ENCODE data around the gene FNDC3B.
"Not testable (repeated sequence)": the region's sequence is repeated elsewhere in the genome, so short reads cannot be mapped to it uniquely, and the experiment has no call there.

FNDC3B gene

GRCh38 chr3:172246107-172246844 is 206.9 kb downstream of the FNDC3B start:
- DNase-seq, result peak; percentile 8

GRCh38 chr3:172247525-172248274 is 208.3 kb downstream of the FNDC3B start:
- no peak for DNase-seq

- DNase-seq, result no peak
Measured at GRCh38 chr3:172249039-172249438, 209.7 kb downstream of the FNDC3B start.

GRCh38 chr3:172251211-172251610 is 211.8 kb downstream of the FNDC3B start:
- no peak for DNase-seq

GRCh38 chr3:172253200-172253599 is 213.8 kb downstream of the FNDC3B start:
- DNase-seq, result no peak

- DNase-seq, result no peak
Measured at GRCh38 chr3:172254542-172254941, 215.2 kb downstream of the FNDC3B start.

- not testable (repeated sequence) for DNase-seq
Measured at GRCh38 chr3:172255321-172255720, 215.9 kb downstream of the FNDC3B start.

- no peak for DNase-seq
Measured at GRCh38 chr3:172256101-172256734, 216.8 kb downstream of the FNDC3B start.

GRCh38 chr3:172257648-172258400 is 218.4 kb downstream of the FNDC3B start:
- no peak for DNase-seq

- DNase-seq, result no peak
Measured at GRCh38 chr3:172258624-172259023, 219.2 kb downstream of the FNDC3B start.

- DNase-seq, result no peak
Measured at GRCh38 chr3:172259111-172259541, 219.7 kb downstream of the FNDC3B start.

GRCh38 chr3:172259726-172260248 is 220.4 kb downstream of the FNDC3B start:
- DNase-seq, result no peak

GRCh38 chr3:172260381-172260780 is 221.0 kb downstream of the FNDC3B start:
- DNase-seq, result no peak

GRCh38 chr3:172261054-172261453 is 221.7 kb downstream of the FNDC3B start:
- DNase-seq, result no peak

- DNase-seq, result no peak
Measured at GRCh38 chr3:172262991-172263608, 223.7 kb downstream of the FNDC3B start.

- no peak for DNase-seq
Measured at GRCh38 chr3:172263781-172264486, 224.6 kb downstream of the FNDC3B start.

- no peak for DNase-seq
Measured at GRCh38 chr3:172266103-172266502, 226.7 kb downstream of the FNDC3B start.

GRCh38 chr3:172268425-172268824 is 229.0 kb downstream of the FNDC3B start:
- no peak for DNase-seq

GRCh38 chr3:172268868-172269267 is 229.5 kb downstream of the FNDC3B start:
- no peak for DNase-seq

GRCh38 chr3:172270557-172271166 is 231.3 kb downstream of the FNDC3B start:
- DNase-seq, result no peak

- DNase-seq, result no peak
Measured at GRCh38 chr3:172271386-172271976, 232.1 kb downstream of the FNDC3B start.

Data from hematopoietic multipotent progenitor cell treated with erythropoietin and hydrocortisone succinate and interleukin-3 and kit ligand, for 4 days (in vitro differentiated cells).